HCT116 (cell line): Measurements from ENCODE around the gene SLC26A9. TPM values are rescaled to one million over a fixed set of nuclear protein-coding genes. Genes with fewer than 3 reads are reported as not detected.

ENCODE experiments used
- ATAC-seq: fragments of 200-7000 bp; cut with Tn5 transposase; 2 replicates; pipeline ENCODE4 v1.9.1; 2020; ENCODE audit warnings: mild to moderate bottlenecking, moderate library complexity
- BruUV-seq: library from RNA; stranded (reverse); fragments of 400-500 nt; replicated peaks from 2 replicates; lab custom pipeline; 2021; lab: Mats Ljungman, UMichigan
- CTCF ChIA-PET: fragments of 300-600 bp; sonication (Branson Sonifier 250); formaldehyde crosslinking; loops from one replicate; lab custom pipeline; 2021; ENCODE audit warnings: antibody characterized with exemption; lab: Charles Lee
- POLR2A ChIA-PET: fragments of 300-600, 350-600 bp; sonication (Branson Sonifier 250); formaldehyde crosslinking; loops from one replicate; lab custom pipeline; 2021; ENCODE audit warnings: antibody characterized with exemption; lab: Charles Lee
- RAD21 ChIA-PET, 2 experiments: fragments of 300-600 bp; sonication (Branson Sonifier 250); formaldehyde crosslinking; loops; one replicate each; lab custom pipeline; 2023; ENCODE audit warnings: low total read pairs in 2 of 2; ENCODE audit not compliant: uncharacterized antibody in 2 of 2, unreplicated experiment in 2 of 2, low non-redundant PET in 1 of 2; lab: Charles Lee
- DNase-seq: peaks from one replicate; pipeline ENCODE4 v3.0.0-alpha.2; 2010; ENCODE audit warnings: low read depth, low spot score
- H2AFZ ChIP-seq: fragments of 200-600 bp; shearing (Covaris generic), sonication (generic); 2 replicates; pipeline ENCODE4 v1.6.1; 2017; ENCODE audit warnings: low read depth, mixed run types, mixed read lengths, antibody characterized with exemption, low read length; ENCODE audit not compliant: poor library complexity, severe bottlenecking
- H3K27ac ChIP-seq: 2 replicates; pipeline ENCODE4 v1.5.1; 2012; ENCODE audit warnings: low read depth, low read length
- H3K27me3 ChIP-seq: fragments of 200-600 bp; sonication (generic); 2 replicates; pipeline ENCODE4 v1.6.1; 2016; ENCODE audit warnings: mixed run types, low read length, mixed read lengths; ENCODE audit not compliant: insufficient read depth
- H3K36me3 ChIP-seq, 2 experiments: fragments of 200-500 bp in 1 of 2; fragments of 200-600 bp in 1 of 2; sonication (Bioruptor generic) in 1 of 2; sonication (generic) in 1 of 2; 2 replicates each; pipeline versions ENCODE4 v1.5.1 to v1.6.1; 2014 to 2016; ENCODE audit warnings: low read length in 2 of 2, inconsistent platforms in 1 of 2, mixed read lengths in 1 of 2, mixed run types in 1 of 2; ENCODE audit not compliant: insufficient read depth in 2 of 2, control insufficient read depth in 1 of 2
- H3K4me1 ChIP-seq, 2 experiments: fragments of 200-600 bp in 1 of 2; sonication (generic) in 1 of 2; 2 replicates each; pipeline versions ENCODE4 v1.5.1 to v1.6.1; 2012 to 2017; ENCODE audit warnings: low read length in 2 of 2, inconsistent platforms in 1 of 2, mild to moderate bottlenecking in 1 of 2, mixed read lengths in 1 of 2, mixed run types in 1 of 2, moderate library complexity in 1 of 2; ENCODE audit not compliant: insufficient read depth in 2 of 2, control insufficient read depth in 1 of 2
- H3K4me2 ChIP-seq: fragments of 200-600 bp; sonication (generic); 2 replicates; pipeline ENCODE4 v1.6.1; 2017; ENCODE audit warnings: mixed run types, low read length, mixed read lengths
- H3K4me3 ChIP-seq, 2 experiments: fragments of 200-600 bp in 1 of 2; sonication (generic) in 1 of 2; replicated peaks in 1 of 2; 2 replicates each; pipeline ENCODE4 v1.5.1; 2011 to 2016; ENCODE audit warnings: low read length in 2 of 2, control low read depth in 1 of 2, low read depth in 1 of 2, mild to moderate bottlenecking in 1 of 2, mixed read lengths in 1 of 2, mixed run types in 1 of 2
- H3K79me2 ChIP-seq: fragments of 200-600 bp; sonication (generic); 2 replicates; pipeline ENCODE4 v1.6.1; 2017; ENCODE audit warnings: mild to moderate bottlenecking, mixed run types, low read length, moderate library complexity, mixed read lengths; ENCODE audit not compliant: insufficient read depth
- H3K9ac ChIP-seq: fragments of 200-600 bp; sonication (generic); 2 replicates; pipeline ENCODE4 v1.6.1; 2016; ENCODE audit warnings: low read length, mixed read lengths
- H3K9me2 ChIP-seq: fragments of 200-600 bp; sonication (generic), shearing (Covaris generic); 2 replicates; pipeline ENCODE4 v1.6.1; 2017; ENCODE audit warnings: mixed run types, mild to moderate bottlenecking, moderate library complexity; ENCODE audit not compliant: insufficient read depth
- H3K9me3 ChIP-seq, 2 experiments: fragments of 200-500 bp in 1 of 2; fragments of 200-600 bp in 1 of 2; sonication (Bioruptor generic) in 1 of 2; sonication (generic) in 1 of 2; 2 replicates each; pipeline ENCODE4 v1.6.1; 2014 to 2017; ENCODE audit warnings: low read length in 2 of 2, mixed read lengths in 2 of 2, inconsistent platforms in 1 of 2, low read depth in 1 of 2, mild to moderate bottlenecking in 1 of 2, mixed run types in 1 of 2, moderate library complexity in 1 of 2; ENCODE audit not compliant: control insufficient read depth in 1 of 2, insufficient read depth in 1 of 2
- H4K20me1 ChIP-seq: fragments of 200-600 bp; sonication (generic), shearing (Covaris generic); 2 replicates; pipeline ENCODE4 v1.6.1; 2017; ENCODE audit warnings: mixed run types, mild to moderate bottlenecking, moderate library complexity; ENCODE audit not compliant: insufficient read depth
- CTCF ChIP-seq, 3 experiments: fragments of 200-600 bp in 1 of 3; sonication (generic) in 1 of 3; IDR thresholded peaks in 2 of 3; conservative IDR thresholded peaks in 1 of 3; 2 replicates each; pipeline ENCODE4 v1.5.1; 2012 to 2017; ENCODE audit warnings: low read depth in 2 of 3, low read length in 2 of 3, antibody characterized with exemption in 1 of 3, borderline replicate concordance in 1 of 3, control low read depth in 1 of 3, mild to moderate bottlenecking in 1 of 3, mixed read lengths in 1 of 3, mixed run types in 1 of 3, moderate library complexity in 1 of 3; ENCODE audit not compliant: insufficient read depth in 1 of 3
- EGR1 ChIP-seq: IDR thresholded peaks from 2 replicates; pipeline ENCODE4 v1.6.1; 2012; ENCODE audit warnings: low read depth
- EZH2 ChIP-seq: fragments of 200-600 bp; sonication (generic); IDR thresholded peaks from 2 replicates; pipeline ENCODE4 v1.6.1; 2017; ENCODE audit warnings: antibody characterized with exemption, mixed run types
- EZH2phosphoT487 ChIP-seq: fragments of 200-600 bp; IDR thresholded peaks from 2 replicates; pipeline ENCODE4 v1.6.1; 2018; ENCODE audit warnings: antibody characterized with exemption, borderline replicate concordance
- FOSL1 ChIP-seq: IDR thresholded peaks from 2 replicates; pipeline ENCODE4 v1.6.1; 2012; ENCODE audit warnings: low read depth
- JUND ChIP-seq: IDR thresholded peaks from 2 replicates; pipeline ENCODE4 v1.6.1; 2012
- MAX ChIP-seq: IDR thresholded peaks from 2 replicates; pipeline ENCODE4 v1.6.1; 2012
- POLR2A ChIP-seq: IDR thresholded peaks from 2 replicates; pipeline ENCODE4 v1.7.0; 2011; ENCODE audit warnings: borderline replicate concordance; ENCODE audit not compliant: insufficient read depth, insufficient read length; ENCODE audit errors: extremely low read depth
- POLR2AphosphoS5 ChIP-seq: IDR thresholded peaks from 2 replicates; pipeline ENCODE4 v1.6.1; 2011; ENCODE audit warnings: mild to moderate bottlenecking, low read depth, low read length, moderate library complexity
- SIN3A ChIP-seq: IDR thresholded peaks from 2 replicates; pipeline ENCODE4 v1.6.1; 2012; ENCODE audit warnings: low read depth
- SP1 ChIP-seq: IDR thresholded peaks from 2 replicates; pipeline ENCODE4 v1.6.1; 2012; ENCODE audit warnings: low read depth
- SRF ChIP-seq: IDR thresholded peaks from 2 replicates; pipeline ENCODE4 v1.6.1; 2012; ENCODE audit warnings: low read depth
- TCF7L2 ChIP-seq: IDR thresholded peaks from 2 replicates; pipeline ENCODE4 v1.7.0; 2011; ENCODE audit warnings: borderline replicate concordance, inconsistent platforms; ENCODE audit not compliant: insufficient read depth, insufficient read length; ENCODE audit errors: extremely low read depth
- YY1 ChIP-seq: IDR thresholded peaks from 2 replicates; pipeline ENCODE4 v1.6.1; 2011; ENCODE audit warnings: low read length, low read depth, moderate library complexity, mild to moderate bottlenecking; ENCODE audit not compliant: insufficient replicate concordance; ENCODE audit errors: extremely low read depth
- ZFX ChIP-seq: fragments of 450-650 bp; IDR thresholded peaks from 2 replicates; pipeline ENCODE4 v1.6.1; 2017
- ZNF274 ChIP-seq: fragments of 200-500 bp; sonication (Bioruptor generic); IDR thresholded peaks from 2 replicates; pipeline ENCODE4 v1.6.1; 2014; ENCODE audit warnings: mild to moderate bottlenecking, low read depth, low read length, inconsistent platforms
- intact Hi-C: fragments of 100-400 bp; cut with micrococcal nuclease; formaldehyde crosslinking; loops from 2 replicates; pipeline ENCODE4 v1.10.0; 2022
- total RNA-seq: library from RNA; stranded (reverse); gene quantifications from one replicate; pipeline ENCODE4 v1.2.1, GENCODE V29; 2021; ENCODE audit not compliant: unreplicated experiment
- TF ChIP-seq, protein P1 (sequence below): IDR thresholded peaks from 2 replicates; pipeline ENCODE4 v1.6.1; 2011; ENCODE audit warnings: mild to moderate bottlenecking, low read length, moderate library complexity; ENCODE audit not compliant: insufficient replicate concordance; ENCODE audit errors: extremely low read depth
- TF ChIP-seq, protein P2 (sequence below): IDR thresholded peaks from 2 replicates; pipeline ENCODE4 v1.6.1; 2012

Gene SLC26A9
- total RNA-seq, 1 experiment from 2014 or later = not detected

DNA sequence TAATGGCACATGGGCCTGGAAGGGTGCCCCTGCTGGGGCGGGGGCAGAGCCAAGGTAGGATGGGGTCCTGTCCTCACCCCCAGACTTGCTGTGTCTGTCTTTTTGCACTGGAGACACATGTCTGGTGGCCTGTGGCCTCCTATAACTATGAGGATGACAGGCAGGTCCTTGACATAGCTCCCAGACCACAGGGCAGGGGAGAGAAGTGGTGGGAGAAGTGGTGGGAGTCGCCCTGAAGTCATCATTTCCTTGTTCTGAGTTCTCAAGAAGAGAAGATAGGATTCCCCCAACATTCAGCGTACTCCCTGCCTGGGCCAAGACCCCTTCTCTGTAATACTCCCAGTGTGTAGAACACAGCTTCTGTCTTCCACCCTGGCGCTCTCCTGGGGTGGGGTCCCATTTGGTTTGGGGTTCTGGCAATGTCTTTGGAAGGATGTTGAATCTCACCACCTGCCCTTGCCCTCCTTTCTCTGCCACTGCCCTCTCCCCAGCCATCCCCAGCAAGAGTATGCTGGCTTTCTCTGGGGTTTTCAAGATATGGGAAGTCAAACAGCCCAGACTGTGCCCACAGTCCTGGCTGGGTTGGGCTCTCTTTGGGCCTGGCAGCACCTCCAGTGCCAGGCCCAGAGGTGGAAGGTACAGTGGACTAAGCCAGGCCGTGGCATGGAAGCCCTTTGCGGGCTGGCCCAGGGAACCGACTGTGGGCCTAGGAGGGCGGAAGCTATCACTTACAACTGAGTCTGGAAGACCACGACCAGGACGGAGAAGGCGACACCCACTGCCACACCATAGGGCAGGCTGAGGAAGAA lies 19.4 kb downstream of the SLC26A9 start:
- no peaks in the 10 kb centered on the region for H4K20me1 ChIP-seq
- CTCF ChIA-PET = interaction anchor here (2.8 kb wide), 1 partner anchor 53 kb away, joined by 15 read pairs; no protein-coding TSS in a partner anchor
- intact Hi-C loops = no loop called here
- no peaks in the 10 kb centered on the region for H3K4me1 ChIP-seq
- POLR2A ChIA-PET = no interaction called here
- BruUV-seq = no TSS peak
- H3K79me2 ChIP-seq = no peaks in the 10 kb centered on the region
- H3K27me3 ChIP-seq = 0 out of 2 replicates have a peak, but pooled peaks cover 3% of the 10 kb centered on the region
- H2AFZ ChIP-seq = no peak overlapping the region
- RAD21 ChIA-PET = interaction anchor here in 1 of 2 experiments (1.4 kb wide), 1 partner anchor 54 kb away, joined by 3 read pairs; no protein-coding TSS in a partner anchor
- no peaks in the 10 kb centered on the region for H3K9me2 ChIP-seq
- no peak for DNase-seq
- H3K36me3 ChIP-seq = no peaks in the 10 kb centered on the region
- H3K27ac ChIP-seq = no peak overlapping the region
- no peak for TF ChIP-seq CTCF (IDR thresholded peaks at IDR 0.05 in 2 of 3, conservative IDR thresholded peaks at IDR 0.05 in 1 of 3; ENCODE audit: borderline replicate concordance in 1 of 3, insufficient read depth in 1 of 3, low read depth in 2 of 3, low read length in 2 of 3)
- TF ChIP-seq EGR1 = no peak
- no peak for TF ChIP-seq YY1
- TF ChIP-seq FOSL1 = no peak
- TF ChIP-seq, protein P1, sequence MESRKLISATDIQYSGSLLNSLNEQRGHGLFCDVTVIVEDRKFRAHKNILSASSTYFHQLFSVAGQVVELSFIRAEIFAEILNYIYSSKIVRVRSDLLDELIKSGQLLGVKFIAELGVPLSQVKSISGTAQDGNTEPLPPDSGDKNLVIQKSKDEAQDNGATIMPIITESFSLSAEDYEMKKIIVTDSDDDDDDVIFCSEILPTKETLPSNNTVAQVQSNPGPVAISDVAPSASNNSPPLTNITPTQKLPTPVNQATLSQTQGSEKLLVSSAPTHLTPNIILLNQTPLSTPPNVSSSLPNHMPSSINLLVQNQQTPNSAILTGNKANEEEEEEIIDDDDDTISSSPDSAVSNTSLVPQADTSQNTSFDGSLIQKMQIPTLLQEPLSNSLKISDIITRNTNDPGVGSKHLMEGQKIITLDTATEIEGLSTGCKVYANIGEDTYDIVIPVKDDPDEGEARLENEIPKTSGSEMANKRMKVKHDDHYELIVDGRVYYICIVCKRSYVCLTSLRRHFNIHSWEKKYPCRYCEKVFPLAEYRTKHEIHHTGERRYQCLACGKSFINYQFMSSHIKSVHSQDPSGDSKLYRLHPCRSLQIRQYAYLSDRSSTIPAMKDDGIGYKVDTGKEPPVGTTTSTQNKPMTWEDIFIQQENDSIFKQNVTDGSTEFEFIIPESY = no peak
- no peak for TF ChIP-seq ZFX
- TF ChIP-seq SIN3A = no peak
- no peak for TF ChIP-seq TCF7L2
- TF ChIP-seq ZNF274 = no peak
- no peak for TF ChIP-seq EZH2
- no peak for TF ChIP-seq POLR2A
- TF ChIP-seq POLR2AphosphoS5 = no peak
- TF ChIP-seq EZH2phosphoT487 = no peak
- no peak for TF ChIP-seq SRF
- TF ChIP-seq, protein P2, sequence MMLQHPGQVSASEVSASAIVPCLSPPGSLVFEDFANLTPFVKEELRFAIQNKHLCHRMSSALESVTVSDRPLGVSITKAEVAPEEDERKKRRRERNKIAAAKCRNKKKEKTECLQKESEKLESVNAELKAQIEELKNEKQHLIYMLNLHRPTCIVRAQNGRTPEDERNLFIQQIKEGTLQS = no peak
- TF ChIP-seq MAX = no peak
- no peak for TF ChIP-seq SP1
- no peak for TF ChIP-seq JUND
- TF ChIP-seq, all 23 proteins: peak for 0
- ATAC-seq = no peak
- Histone ChIP-seq H3K9me3 (no peaks in the 10 kb centered on the region), H3K9ac (no peak overlapping the region), H3K4me2 (no peak overlapping the region), H3K4me3 (no peak overlapping the region)
